ENCODE results near the gene ADAP1. TPM values are rescaled to one million over a fixed set of nuclear protein-coding genes. Genes with fewer than 3 reads are reported as not detected.
"Not testable (repeated sequence)": the region's sequence is repeated elsewhere in the genome, so short reads cannot be mapped to it uniquely, and the experiment has no call there.

Gene ADAP1
- polyA plus RNA-seq, 2 donors: 5.8 to 25.7 TPM

DNA sequence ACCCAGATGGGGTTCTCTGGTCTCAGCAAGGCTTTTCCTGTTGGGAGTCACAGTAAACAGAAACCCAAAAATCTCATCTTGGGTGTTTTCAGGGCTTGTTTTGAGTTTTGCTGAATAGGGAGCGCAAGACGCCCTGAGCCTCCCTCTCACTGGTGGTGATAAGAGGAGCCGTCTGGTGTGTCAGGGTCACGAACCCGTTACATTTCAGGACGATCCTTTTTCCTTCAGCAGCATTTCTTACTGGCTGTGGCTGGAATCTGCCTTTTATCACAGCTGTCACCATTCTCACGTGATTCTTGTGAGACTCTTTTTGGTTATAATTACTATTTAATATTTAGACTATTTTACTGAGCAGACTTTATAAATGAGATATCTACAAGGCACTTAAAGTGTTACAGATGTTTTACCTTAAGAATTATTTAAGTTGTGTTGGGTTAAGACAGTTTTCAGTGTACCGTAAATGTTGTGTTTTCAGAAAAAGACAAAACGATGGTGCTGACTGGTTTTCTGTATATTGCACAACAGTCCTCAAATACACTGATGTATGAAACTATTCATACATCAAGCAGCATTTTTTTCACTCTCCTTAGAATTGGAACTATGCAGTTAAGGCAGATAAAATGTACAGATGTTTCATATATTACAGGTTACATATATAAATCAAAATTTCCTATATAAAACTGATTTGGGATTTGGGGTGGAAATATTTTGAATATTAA lies 80.3 kb downstream of the ADAP1 start:
- H3K9me3 ChIP-seq (ENCODE audit: control insufficient read depth in 2 of 2, insufficient read depth in 1 of 2, low read depth in 1 of 2, low read length in 1 of 2): no peaks in the 10 kb centered on the region
- 70 to 80% methylated on average over 9 of the region's 9 CpGs for WGBS, 2 donors
- peak overlapping the region; percentile 30 to 73 for H3K27ac ChIP-seq (ENCODE audit: low read depth in 2 of 2, low read length in 1 of 2)
- H3K27me3 ChIP-seq (ENCODE audit: control insufficient read depth in 1 of 2, insufficient read depth in 2 of 2, low read length in 2 of 2): no peaks in the 10 kb centered on the region
- H3K4me3 ChIP-seq (ENCODE audit: low read depth in 1 of 2, low read length in 2 of 2): no peak overlapping the region
- H3K36me3 ChIP-seq (ENCODE audit: control insufficient read depth in 2 of 2, insufficient read depth in 2 of 2, low read length in 1 of 2): peaks cover 5 to 13% of the 10 kb centered on the region in 2 donors
- peaks cover 4 to 8% of the 10 kb centered on the region in 2 donors for H3K4me1 ChIP-seq (ENCODE audit: control insufficient read depth in 2 of 2, insufficient read depth in 2 of 2, low read length in 1 of 2)

DNA sequence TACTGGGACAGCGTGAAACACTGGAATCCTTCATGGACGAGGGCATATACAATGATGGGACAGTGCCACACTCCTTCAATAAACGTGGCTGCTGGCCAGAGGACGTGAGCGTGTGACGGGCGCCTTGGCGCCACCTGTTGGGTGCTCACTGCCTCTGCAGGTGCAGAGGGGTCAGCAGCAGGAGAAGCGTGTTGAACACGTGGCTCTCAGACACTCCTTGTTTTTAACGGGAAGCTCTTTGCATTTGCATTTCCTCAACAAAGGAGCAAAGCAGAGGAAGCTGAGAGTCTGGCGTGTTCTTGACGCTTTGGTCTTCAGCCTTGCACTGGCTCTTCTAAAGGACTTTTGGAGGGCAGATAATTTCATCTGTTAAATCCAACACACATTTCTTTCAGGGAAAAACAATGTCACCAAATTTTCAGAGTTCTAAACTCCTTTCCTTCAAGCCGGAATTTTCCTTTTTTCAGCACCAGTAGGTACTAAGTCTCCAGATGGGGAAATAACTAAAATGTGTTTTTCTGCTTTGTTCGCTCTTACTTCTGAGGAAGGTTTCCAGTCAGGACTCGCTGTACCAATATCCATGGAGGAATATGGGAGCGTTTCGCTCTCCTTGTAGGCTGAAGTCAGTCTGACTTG lies 81.0 kb downstream of the ADAP1 start:
- WGBS, 2 donors: 29% methylated on average over 18 of the region's 18 CpGs
- peaks cover 4 to 7% of the 10 kb centered on the region in 2 donors for H3K4me1 ChIP-seq (ENCODE audit: control insufficient read depth in 2 of 2, insufficient read depth in 2 of 2, low read length in 1 of 2)
- H3K27me3 ChIP-seq (ENCODE audit: control insufficient read depth in 1 of 2, insufficient read depth in 2 of 2, low read length in 2 of 2): no peaks in the 10 kb centered on the region
- H3K4me3 ChIP-seq (ENCODE audit: low read depth in 1 of 2, low read length in 2 of 2): no peak overlapping the region
- H3K36me3 ChIP-seq (ENCODE audit: control insufficient read depth in 2 of 2, insufficient read depth in 2 of 2, low read length in 1 of 2): peaks cover 5 to 14% of the 10 kb centered on the region in 2 donors
- H3K9me3 ChIP-seq (ENCODE audit: control insufficient read depth in 2 of 2, insufficient read depth in 1 of 2, low read depth in 1 of 2, low read length in 1 of 2): no peaks in the 10 kb centered on the region
- H3K27ac ChIP-seq (ENCODE audit: low read depth in 2 of 2, low read length in 1 of 2): peak overlapping the region; percentile 30 to 73

- H3K9me3 ChIP-seq (ENCODE audit: control insufficient read depth in 2 of 2, insufficient read depth in 1 of 2, low read depth in 1 of 2, low read length in 1 of 2); H3K27me3 ChIP-seq (ENCODE audit: control insufficient read depth in 1 of 2, insufficient read depth in 2 of 2, low read length in 2 of 2); H3K4me3 ChIP-seq (ENCODE audit: low read depth in 1 of 2, low read length in 2 of 2); H3K4me1 ChIP-seq (ENCODE audit: control insufficient read depth in 2 of 2, insufficient read depth in 2 of 2, low read length in 1 of 2): not testable (repeated sequence)
- 89 to 90% methylated on average over 19 of the region's 19 CpGs for WGBS, 2 donors
- Histone ChIP-seq H3K36me3 (ENCODE audit: control insufficient read depth in 2 of 2, insufficient read depth in 2 of 2, low read length in 1 of 2) (peaks cover 5 to 20% of the 10 kb centered on the region in 2 donors), H3K27ac (ENCODE audit: low read depth in 2 of 2, low read length in 1 of 2) (peak overlapping the region in 1 of 2 donors; percentile 43)
These were observed 81.8 kb downstream of the ADAP1 start for GRCh38 chr7:872685-873084.

DNA sequence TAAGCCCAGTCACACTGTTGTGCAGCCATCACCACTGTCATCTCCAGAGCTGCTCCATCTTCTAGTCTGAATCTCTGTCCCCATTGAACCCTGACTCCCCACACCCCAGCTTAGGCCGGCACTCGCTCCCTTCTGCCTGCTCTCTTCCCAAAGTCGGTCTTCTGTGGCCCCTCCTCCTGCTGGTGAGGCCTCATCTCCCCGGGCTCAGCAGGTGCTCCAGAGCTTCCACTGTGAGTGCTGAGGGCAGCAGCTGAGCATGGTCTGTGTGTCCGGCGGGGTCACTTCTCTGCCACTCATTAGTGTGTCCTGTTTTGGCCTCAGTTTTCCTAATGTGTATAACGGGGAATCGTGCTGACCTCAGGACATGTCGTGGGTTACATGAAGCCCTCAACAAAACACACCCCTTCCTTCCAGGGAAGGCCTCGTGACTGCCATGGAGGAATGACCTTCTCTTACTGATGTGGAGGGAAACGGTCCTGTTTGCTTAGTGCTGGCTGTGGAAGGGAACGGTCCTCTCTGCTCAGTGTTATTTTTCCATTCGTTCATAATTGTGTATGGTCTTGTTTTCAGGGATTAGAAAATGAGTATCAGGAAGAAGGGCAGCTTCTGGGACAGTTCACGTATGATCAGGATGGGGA lies 82.5 kb downstream of the ADAP1 start:
- peaks cover 10 to 17% of the 10 kb centered on the region in 2 donors for H3K4me1 ChIP-seq (ENCODE audit: control insufficient read depth in 2 of 2, insufficient read depth in 2 of 2, low read length in 1 of 2)
- WGBS, 2 donors: 79 to 82% methylated on average over 14 of the region's 14 CpGs
- H3K36me3 ChIP-seq (ENCODE audit: control insufficient read depth in 2 of 2, insufficient read depth in 2 of 2, low read length in 1 of 2): peaks cover 5 to 24% of the 10 kb centered on the region in 2 donors
- no peaks in the 10 kb centered on the region for H3K9me3 ChIP-seq (ENCODE audit: control insufficient read depth in 2 of 2, insufficient read depth in 1 of 2, low read depth in 1 of 2, low read length in 1 of 2)
- H3K27me3 ChIP-seq (ENCODE audit: control insufficient read depth in 1 of 2, insufficient read depth in 2 of 2, low read length in 2 of 2): no peaks in the 10 kb centered on the region
- peak overlapping the region in 1 of 2 donors; percentile 43 for H3K27ac ChIP-seq (ENCODE audit: low read depth in 2 of 2, low read length in 1 of 2)
- H3K4me3 ChIP-seq (ENCODE audit: low read depth in 1 of 2, low read length in 2 of 2): no peak overlapping the region

DNA sequence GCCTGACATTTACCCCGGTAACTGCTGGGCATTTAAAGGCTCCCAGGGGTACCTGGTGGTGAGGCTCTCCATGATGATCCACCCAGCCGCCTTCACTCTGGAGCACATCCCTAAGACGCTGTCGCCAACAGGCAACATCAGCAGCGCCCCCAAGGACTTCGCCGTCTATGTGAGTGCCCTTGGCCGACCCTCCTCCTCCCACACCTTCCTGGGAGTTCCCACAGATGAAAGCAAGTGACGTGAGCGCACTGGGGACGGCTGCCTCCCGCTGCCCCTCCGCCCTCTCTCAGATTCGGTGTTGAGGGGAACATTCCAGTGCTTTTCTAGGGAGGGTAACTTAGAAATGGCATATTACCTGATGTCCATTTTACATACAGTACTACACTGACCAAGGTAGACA lies 85.1 kb downstream of the ADAP1 start:
- 83 to 89% methylated on average over 14 of the region's 14 CpGs for WGBS, 2 donors

GRCh38 chr7:868189-868486 lies 86.3 kb downstream of the ADAP1 start:
- no peak overlapping the region for H3K4me3 ChIP-seq (ENCODE audit: low read depth in 1 of 2, low read length in 2 of 2)

More for the DNA sequence above, 85.1 kb downstream of the ADAP1 start:
- peaks cover 5 to 35% of the 10 kb centered on the region in 2 donors for H3K36me3 ChIP-seq (ENCODE audit: control insufficient read depth in 2 of 2, insufficient read depth in 2 of 2, low read length in 1 of 2)
- no peaks in the 10 kb centered on the region for H3K9me3 ChIP-seq (ENCODE audit: control insufficient read depth in 2 of 2, insufficient read depth in 1 of 2, low read depth in 1 of 2, low read length in 1 of 2)
- H3K27me3 ChIP-seq (ENCODE audit: control insufficient read depth in 1 of 2, insufficient read depth in 2 of 2, low read length in 2 of 2): no peaks in the 10 kb centered on the region
- H3K4me1 ChIP-seq (ENCODE audit: control insufficient read depth in 2 of 2, insufficient read depth in 2 of 2, low read length in 1 of 2): peaks cover 10 to 14% of the 10 kb centered on the region in 2 donors
- no peak overlapping the region for H3K4me3 ChIP-seq (ENCODE audit: low read depth in 1 of 2, low read length in 2 of 2)
- peak overlapping the region in 1 of 2 donors; percentile 74 for H3K27ac ChIP-seq (ENCODE audit: low read depth in 2 of 2, low read length in 1 of 2)

GRCh38 chr7:867406-868188 lies 86.9 kb downstream of the ADAP1 start:
- no peak overlapping the region for H3K4me3 ChIP-seq (ENCODE audit: low read depth in 1 of 2, low read length in 2 of 2)
- peak overlapping the region; percentile 91 to 93 for H3K27ac ChIP-seq (ENCODE audit: low read depth in 2 of 2, low read length in 1 of 2)
- H3K4me1 ChIP-seq (ENCODE audit: control insufficient read depth in 2 of 2, insufficient read depth in 2 of 2, low read length in 1 of 2): peaks cover 10 to 14% of the 10 kb centered on the region in 2 donors
- 45 to 51% methylated on average over 22 of the region's 22 CpGs for WGBS, 2 donors
- no peaks in the 10 kb centered on the region for H3K9me3 ChIP-seq (ENCODE audit: control insufficient read depth in 2 of 2, insufficient read depth in 1 of 2, low read depth in 1 of 2, low read length in 1 of 2)
- no peaks in the 10 kb centered on the region for H3K27me3 ChIP-seq (ENCODE audit: control insufficient read depth in 1 of 2, insufficient read depth in 2 of 2, low read length in 2 of 2)
- peaks cover 5 to 40% of the 10 kb centered on the region in 2 donors for H3K36me3 ChIP-seq (ENCODE audit: control insufficient read depth in 2 of 2, insufficient read depth in 2 of 2, low read length in 1 of 2)

More at GRCh38 chr7:868189-868486, 86.3 kb downstream of the ADAP1 start:
- WGBS, 2 donors: 87% methylated on average over 17 of the region's 17 CpGs
- H3K36me3 ChIP-seq (ENCODE audit: control insufficient read depth in 2 of 2, insufficient read depth in 2 of 2, low read length in 1 of 2): peaks cover 5 to 40% of the 10 kb centered on the region in 2 donors
- H3K27ac ChIP-seq (ENCODE audit: low read depth in 2 of 2, low read length in 1 of 2): peak overlapping the region; percentile 91 to 93
- peaks cover 10 to 14% of the 10 kb centered on the region in 2 donors for H3K4me1 ChIP-seq (ENCODE audit: control insufficient read depth in 2 of 2, insufficient read depth in 2 of 2, low read length in 1 of 2)
- no peaks in the 10 kb centered on the region for H3K9me3 ChIP-seq (ENCODE audit: control insufficient read depth in 2 of 2, insufficient read depth in 1 of 2, low read depth in 1 of 2, low read length in 1 of 2)
- no peaks in the 10 kb centered on the region for H3K27me3 ChIP-seq (ENCODE audit: control insufficient read depth in 1 of 2, insufficient read depth in 2 of 2, low read length in 2 of 2)

DNA sequence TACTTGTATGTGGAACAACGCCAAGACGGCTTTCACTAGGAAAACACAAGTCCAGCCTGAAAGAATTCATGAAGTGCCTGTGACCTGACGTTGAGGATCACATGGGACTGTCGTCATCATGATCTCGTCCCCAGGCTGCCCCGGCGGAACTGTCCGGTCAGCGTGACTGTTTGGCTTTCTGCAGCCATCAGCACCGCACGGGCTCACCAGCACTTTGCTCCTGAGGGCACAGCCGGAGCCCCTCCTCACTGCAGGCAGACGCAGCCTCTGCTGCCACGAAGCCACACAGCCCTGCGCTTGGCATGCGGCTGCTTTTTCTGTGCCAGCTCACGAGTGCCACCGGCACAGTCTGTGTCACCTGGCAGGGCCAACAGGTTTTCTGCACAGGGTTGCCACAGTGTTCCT lies 87.5 kb downstream of the ADAP1 start:
- 36 to 57% methylated on average over 18 of the region's 18 CpGs for WGBS, 2 donors
- peaks cover 5 to 37% of the 10 kb centered on the region in 2 donors for H3K36me3 ChIP-seq (ENCODE audit: control insufficient read depth in 2 of 2, insufficient read depth in 2 of 2, low read length in 1 of 2)

GRCh38 chr7:865921-866320 lies 88.6 kb downstream of the ADAP1 start:
- WGBS, 2 donors: 95% methylated on average over 25 of the region's 25 CpGs
- Histone ChIP-seq H3K36me3 (ENCODE audit: control insufficient read depth in 2 of 2, insufficient read depth in 2 of 2, low read length in 1 of 2) (peaks cover 12 to 44% of the 10 kb centered on the region in 2 donors), H3K9me3 (ENCODE audit: control insufficient read depth in 2 of 2, insufficient read depth in 1 of 2, low read depth in 1 of 2, low read length in 1 of 2) (no peaks in the 10 kb centered on the region), H3K27ac (ENCODE audit: low read depth in 2 of 2, low read length in 1 of 2) (peak overlapping the region in 1 of 2 donors; percentile 72), H3K4me1 (ENCODE audit: control insufficient read depth in 2 of 2, insufficient read depth in 2 of 2, low read length in 1 of 2) (peaks cover 10 to 14% of the 10 kb centered on the region in 2 donors), H3K27me3 (ENCODE audit: control insufficient read depth in 1 of 2, insufficient read depth in 2 of 2, low read length in 2 of 2) (no peaks in the 10 kb centered on the region), H3K4me3 (ENCODE audit: low read depth in 1 of 2, low read length in 2 of 2) (no peak overlapping the region)

More for the DNA sequence above, 87.5 kb downstream of the ADAP1 start:
- Histone ChIP-seq H3K4me1 (ENCODE audit: control insufficient read depth in 2 of 2, insufficient read depth in 2 of 2, low read length in 1 of 2) (peaks cover 10 to 14% of the 10 kb centered on the region in 2 donors), H3K27ac (ENCODE audit: low read depth in 2 of 2, low read length in 1 of 2) (peak overlapping the region; percentile 91 to 93), H3K27me3 (ENCODE audit: control insufficient read depth in 1 of 2, insufficient read depth in 2 of 2, low read length in 2 of 2) (no peaks in the 10 kb centered on the region), H3K9me3 (ENCODE audit: control insufficient read depth in 2 of 2, insufficient read depth in 1 of 2, low read depth in 1 of 2, low read length in 1 of 2) (no peaks in the 10 kb centered on the region), H3K4me3 (ENCODE audit: low read depth in 1 of 2, low read length in 2 of 2) (no peak overlapping the region)
